Neutrophil (primary cell): ENCODE results near the gene HNRNPH2.

Experiments
- H3K27ac ChIP-seq: fragments of 200-600 bp; sonication (generic); 2 replicates; pipeline ENCODE4 v1.5.1; 2016; ENCODE audit warnings: mild to moderate bottlenecking, moderate library complexity
- H3K27me3 ChIP-seq: fragments of 200-600 bp; sonication (generic); 2 replicates; pipeline ENCODE4 v1.6.0; 2016; ENCODE audit warnings: mild to moderate bottlenecking
- H3K36me3 ChIP-seq: fragments of 200-600 bp; sonication (generic); 2 replicates; pipeline ENCODE4 v1.5.1; 2017
- H3K4me1 ChIP-seq, 2 experiments: fragments of 200-600 bp in 1 of 2; sonication (generic) in 1 of 2; 1 replicate in 1 of 2; 2 replicates in 1 of 2; pipeline versions ENCODE4 v1.5.1 to v1.6.1; 2013 to 2016; ENCODE audit warnings: low read depth in 1 of 2, low read length in 1 of 2, mild to moderate bottlenecking in 1 of 2, moderate library complexity in 1 of 2; ENCODE audit not compliant: control insufficient read depth in 1 of 2, insufficient read depth in 1 of 2
- H3K4me3 ChIP-seq, 2 experiments: fragments of 200-600 bp in 1 of 2; sonication (generic) in 1 of 2; 1 replicate in 1 of 2; 2 replicates in 1 of 2; pipeline ENCODE4 v1.5.1; 2013 to 2016; ENCODE audit warnings: low read depth in 1 of 2, low read length in 1 of 2, mild to moderate bottlenecking in 1 of 2, moderate library complexity in 1 of 2
- H3K9me3 ChIP-seq: fragments of 200-600 bp; sonication (generic); 2 replicates; pipeline ENCODE4 v1.5.1; 2016
- CTCF ChIP-seq: fragments of 200-600 bp; sonication (generic); IDR thresholded peaks from 2 replicates; pipeline ENCODE4 v1.5.1; 2016; ENCODE audit warnings: antibody characterized with exemption

HNRNPH2 gene

GRCh38 chrX:101407748-101408531, at the start of gene HNRNPH2, which contains the start of gene GLA:
HNRNPH2 (plus strand) TSS chrX:101408222; CDS start chrX:101411989, 3,767 bp downstream.
GLA (minus strand) TSS chrX:101407925; CDS start chrX:101407903, 22 bp downstream.
- Histone ChIP-seq H3K27ac (peak within 1 kb of the TSS; percentile 98), H3K4me1 (peaks cover 30 to 39% of the 10 kb centered on the region in 2 experiments), H3K27me3 (no peaks in the 10 kb centered on the region), H3K4me3 (peak within 1 kb of the TSS; percentile 66 to 74), H3K36me3 (peaks cover 11% of the 10 kb centered on the region), H3K9me3 (no peaks in the 10 kb centered on the region)
- TF ChIP-seq CTCF: peak; percentile 52

GRCh38 chrX:101359966-101360365, 48.1 kb upstream of the HNRNPH2 start:
- no peak overlapping the region for H3K4me3 ChIP-seq
- no peaks in the 10 kb centered on the region for H3K9me3 ChIP-seq
- no peak overlapping the region for H3K27ac ChIP-seq
- H3K4me1 ChIP-seq: no peaks in the 10 kb centered on the region
- no peaks in the 10 kb centered on the region for H3K27me3 ChIP-seq
- no peak for TF ChIP-seq CTCF
- H3K36me3 ChIP-seq: peaks cover 87% of the 10 kb centered on the region

- peaks cover 87% of the 10 kb centered on the region for H3K36me3 ChIP-seq
- no peaks in the 10 kb centered on the region for H3K9me3 ChIP-seq
- TF ChIP-seq CTCF: no peak
- no peak overlapping the region for H3K4me3 ChIP-seq
- no peak overlapping the region for H3K27ac ChIP-seq
- H3K4me1 ChIP-seq: no peaks in the 10 kb centered on the region
- no peaks in the 10 kb centered on the region for H3K27me3 ChIP-seq
Observed at GRCh38 chrX:101360390-101360789, 47.6 kb upstream of the HNRNPH2 start.

- no peaks in the 10 kb centered on the region for H3K27me3 ChIP-seq
- H3K36me3 ChIP-seq: peaks cover 87% of the 10 kb centered on the region
- no peaks in the 10 kb centered on the region for H3K9me3 ChIP-seq
- H3K4me1 ChIP-seq: no peaks in the 10 kb centered on the region
- no peak overlapping the region for H3K27ac ChIP-seq
- H3K4me3 ChIP-seq: no peak overlapping the region
- no peak for TF ChIP-seq CTCF
Observed at GRCh38 chrX:101362116-101362515, 45.9 kb upstream of the HNRNPH2 start.

GRCh38 chrX:101362757-101363156, 45.3 kb upstream of the HNRNPH2 start:
- no peak overlapping the region for H3K4me3 ChIP-seq
- no peaks in the 10 kb centered on the region for H3K4me1 ChIP-seq
- no peak for TF ChIP-seq CTCF
- no peak overlapping the region for H3K27ac ChIP-seq
- H3K9me3 ChIP-seq: no peaks in the 10 kb centered on the region
- H3K36me3 ChIP-seq: peaks cover 87% of the 10 kb centered on the region
- H3K27me3 ChIP-seq: no peaks in the 10 kb centered on the region
